H1 (cell line): ENCODE results near the gene GPR87. TPM values are rescaled to one million over a fixed set of nuclear protein-coding genes. Genes with fewer than 3 reads are reported as not detected.

Experiments
- CTCF ChIA-PET: fragments of 300-600 bp; sonication (Branson Sonifier 250); formaldehyde crosslinking; loops from one replicate; lab custom pipeline; 2021; ENCODE audit not compliant: partially characterized antibody; lab: Charles Lee
- POLR2A ChIA-PET: fragments of 300-600 bp; sonication (Branson Sonifier 250); formaldehyde crosslinking; loops from one replicate; lab custom pipeline; 2021; ENCODE audit warnings: inconsistent platforms; ENCODE audit not compliant: partially characterized antibody; lab: Charles Lee
- DNase-seq, 2 experiments: peaks; one replicate each; pipeline versions ENCODE4 v3.0.0 to v3.0.0-alpha.2; 2010 to 2022; ENCODE audit warnings: low spot score in 2 of 2, low read depth in 1 of 2, mixed read lengths in 1 of 2
- FAIRE-seq: peaks from 2 replicates; lab custom pipeline; 2011; peaks lifted over from hg19 to GRCh38; lab: Jason Lieb, UNC
- H2AFZ ChIP-seq: 2 replicates; pipeline ENCODE4 v1.8.1; 2012; ENCODE audit warnings: low read length, inconsistent platforms
- H2AK5ac ChIP-seq: 2 replicates; pipeline ENCODE4 v1.6.1; 2013; ENCODE audit warnings: low read depth, low read length
- H2BK120ac ChIP-seq: replicated peaks from 2 replicates; pipeline ENCODE3; 2013; ENCODE audit warnings: low read depth, low read length, inconsistent platforms
- H2BK12ac ChIP-seq: 2 replicates; pipeline ENCODE4 v1.6.1; 2013; ENCODE audit warnings: low read depth, low read length
- H2BK15ac ChIP-seq: 2 replicates; pipeline ENCODE4 v1.6.1; 2013; ENCODE audit warnings: low read length
- H2BK20ac ChIP-seq: 2 replicates; pipeline ENCODE4 v1.6.1; 2013; ENCODE audit warnings: low read length
- H2BK5ac ChIP-seq: 2 replicates; pipeline ENCODE4 v1.6.1; 2013; ENCODE audit warnings: low read depth, low read length
- H3K14ac ChIP-seq: 2 replicates; pipeline ENCODE4 v1.6.1; 2013; ENCODE audit warnings: inconsistent platforms; ENCODE audit not compliant: insufficient read length
- H3K18ac ChIP-seq: 2 replicates; pipeline ENCODE4 v1.6.1; 2013; ENCODE audit warnings: low read length; ENCODE audit errors: extremely low read depth
- H3K23ac ChIP-seq: 2 replicates; pipeline ENCODE4 v1.6.1; 2013; ENCODE audit warnings: inconsistent platforms; ENCODE audit not compliant: insufficient read length
- H3K23me2 ChIP-seq: 2 replicates; pipeline ENCODE4 v1.6.1; 2013; ENCODE audit warnings: low read depth, low read length
- H3K27ac ChIP-seq: 2 replicates; pipeline ENCODE4 v1.6.1; 2011; ENCODE audit warnings: low read depth, low read length, inconsistent platforms
- H3K27me3 ChIP-seq, 4 experiments: replicated peaks in 1 of 4; 1 replicate in 1 of 4; 2 replicates in 3 of 4; pipeline versions ENCODE4 v1.6.1 to v1.8.1; 2011 to 2013; ENCODE audit warnings: low read length in 3 of 4, mild to moderate bottlenecking in 3 of 4, inconsistent platforms in 2 of 4, mixed read lengths in 2 of 4, moderate library complexity in 1 of 4; ENCODE audit not compliant: control insufficient read depth in 3 of 4, insufficient read depth in 3 of 4; ENCODE audit errors: extremely low read depth in 1 of 4
- H3K36me3 ChIP-seq, 4 experiments: 2 replicates each; pipeline versions ENCODE4 v1.6.1 to v1.8.1; 2011 to 2013; ENCODE audit warnings: mild to moderate bottlenecking in 4 of 4, low read length in 3 of 4, moderate library complexity in 2 of 4, control low read depth in 1 of 4, inconsistent platforms in 1 of 4; ENCODE audit not compliant: insufficient read depth in 4 of 4, control insufficient read depth in 2 of 4
- H3K4ac ChIP-seq: replicated peaks from 2 replicates; pipeline ENCODE3; 2013; ENCODE audit warnings: low read length, low read depth, mixed read lengths, inconsistent platforms; ENCODE audit not compliant: insufficient read length
- H3K4me1 ChIP-seq, 4 experiments: replicated peaks in 1 of 4; 1 replicate in 1 of 4; 2 replicates in 3 of 4; pipeline versions ENCODE4 v1.6.1 to v1.8.1; 2011 to 2013; ENCODE audit warnings: low read length in 3 of 4, inconsistent platforms in 2 of 4, mixed read lengths in 1 of 4; ENCODE audit not compliant: insufficient read depth in 4 of 4, control insufficient read depth in 3 of 4
- H3K4me2 ChIP-seq, 2 experiments: 2 replicates each; pipeline versions ENCODE4 v1.6.1 to v1.8.1; 2011 to 2013; ENCODE audit warnings: low read depth in 2 of 2, low read length in 2 of 2, control low read depth in 1 of 2, inconsistent platforms in 1 of 2, mild to moderate bottlenecking in 1 of 2; ENCODE audit not compliant: insufficient read depth in 1 of 2
- H3K4me3 ChIP-seq, 4 experiments: fragments of 200-600, 300-600 bp in 1 of 4; sonication (generic), shearing (Covaris generic), sonication (Bioruptor Twin) in 1 of 4; 2 replicates each; pipeline versions ENCODE4 v1.5.1 to v1.8.1; 2011 to 2016; ENCODE audit warnings: low read length in 4 of 4, low read depth in 3 of 4, control low read depth in 2 of 4, inconsistent platforms in 2 of 4, mild to moderate bottlenecking in 2 of 4, mixed read lengths in 1 of 4, moderate library complexity in 1 of 4; ENCODE audit not compliant: insufficient read depth in 2 of 4; ENCODE audit errors: extremely low read depth in 1 of 4
- H3K56ac ChIP-seq: replicated peaks from 2 replicates; pipeline ENCODE3; 2013; ENCODE audit warnings: low read depth, mild to moderate bottlenecking, mixed read lengths, low read length, inconsistent platforms; ENCODE audit not compliant: insufficient read length
- H3K79me1 ChIP-seq: 2 replicates; pipeline ENCODE4 v1.6.1; 2013; ENCODE audit warnings: low read depth, low read length, control low read depth
- H3K79me2 ChIP-seq, 2 experiments: 2 replicates each; pipeline versions ENCODE4 v1.6.1 to v1.8.1; 2012 to 2013; ENCODE audit warnings: low read length in 2 of 2, mild to moderate bottlenecking in 2 of 2, inconsistent platforms in 1 of 2; ENCODE audit not compliant: insufficient read depth in 2 of 2, control insufficient read depth in 1 of 2
- H3K9ac ChIP-seq, 4 experiments: replicated peaks in 1 of 4; 1 replicate in 1 of 4; 2 replicates in 3 of 4; pipeline versions ENCODE4 v1.6.1 to v1.8.1; 2011 to 2013; ENCODE audit warnings: low read depth in 3 of 4, low read length in 3 of 4, control low read depth in 2 of 4, mild to moderate bottlenecking in 2 of 4, moderate library complexity in 2 of 4, inconsistent platforms in 1 of 4; ENCODE audit errors: extremely low read depth in 1 of 4
- H3K9me3 ChIP-seq, 2 experiments: 2 replicates each; pipeline versions ENCODE4 v1.6.1 to v1.8.1; 2012 to 2013; ENCODE audit warnings: mild to moderate bottlenecking in 2 of 2, moderate library complexity in 2 of 2, control low read depth in 1 of 2, inconsistent platforms in 1 of 2, low read depth in 1 of 2, low read length in 1 of 2, mixed read lengths in 1 of 2; ENCODE audit not compliant: insufficient read depth in 2 of 2
- H4K20me1 ChIP-seq, 2 experiments: replicated peaks in 1 of 2; 2 replicates each; pipeline versions ENCODE3 to v1.8.1; 2011 to 2013; ENCODE audit warnings: inconsistent platforms in 2 of 2, low read length in 2 of 2, mild to moderate bottlenecking in 1 of 2; ENCODE audit not compliant: insufficient read depth in 2 of 2, control insufficient read depth in 1 of 2
- H4K5ac ChIP-seq: 2 replicates; pipeline ENCODE4 v1.6.1; 2013; ENCODE audit warnings: low read length, low read depth, mixed read lengths, inconsistent platforms; ENCODE audit not compliant: insufficient read length
- H4K8ac ChIP-seq: 2 replicates; pipeline ENCODE4 v1.8.0; 2013; ENCODE audit warnings: mild to moderate bottlenecking, moderate library complexity, low read length, inconsistent platforms; ENCODE audit not compliant: insufficient read depth; ENCODE audit errors: extremely low read depth
- H4K91ac ChIP-seq: replicated peaks from 2 replicates; pipeline ENCODE3; 2013; ENCODE audit warnings: low read length, mixed read lengths, inconsistent platforms; ENCODE audit not compliant: insufficient read length
- EGR1 ChIP-seq: IDR thresholded peaks from 2 replicates; pipeline ENCODE4 v1.6.1; 2011; ENCODE audit warnings: low read depth, low read length, borderline replicate concordance
- EP300 ChIP-seq, 2 experiments: IDR thresholded peaks; 1 replicate in 1 of 2; 2 replicates in 1 of 2; pipeline ENCODE4 v1.6.1; 2011 to 2012; ENCODE audit warnings: low read depth in 2 of 2, low read length in 2 of 2, mild to moderate bottlenecking in 2 of 2, borderline replicate concordance in 1 of 2, inconsistent platforms in 1 of 2, moderate library complexity in 1 of 2
- FOSL1 ChIP-seq: IDR thresholded peaks from 2 replicates; pipeline ENCODE4 v1.6.1; 2011; ENCODE audit warnings: mild to moderate bottlenecking, low read depth, low read length, moderate library complexity; ENCODE audit not compliant: insufficient read depth
- KDM5A ChIP-seq: fragments of 200-600 bp; IDR thresholded peaks from 2 replicates; pipeline ENCODE4 v1.7.1; 2012; ENCODE audit warnings: mild to moderate bottlenecking, low read length, inconsistent platforms, mixed read lengths
- POU5F1 ChIP-seq: IDR thresholded peaks from 2 replicates; pipeline ENCODE4 v1.6.1; 2011; ENCODE audit warnings: low read depth, mild to moderate bottlenecking, low read length, moderate library complexity
- RNF2 ChIP-seq: fragments of 200-900, 300-1000 bp; sonication (generic); IDR thresholded peaks from 2 replicates; pipeline ENCODE4 v1.7.1; 2016; ENCODE audit warnings: borderline replicate concordance, low read depth, mild to moderate bottlenecking, antibody characterized with exemption, low read length; ENCODE audit not compliant: poor library complexity, severe bottlenecking; ENCODE audit errors: missing control alignments
- SIN3A ChIP-seq, 2 experiments: IDR thresholded peaks in 1 of 2; conservative IDR thresholded peaks in 1 of 2; 2 replicates each; pipeline ENCODE4 v1.6.1; 2011 to 2012; ENCODE audit warnings: low read length in 2 of 2, improper control_type of control experiment in 1 of 2, low read depth in 1 of 2, mild to moderate bottlenecking in 1 of 2
- SIRT6 ChIP-seq: IDR thresholded peaks from one replicate; pipeline ENCODE4 v1.7.1; 2012; ENCODE audit warnings: low read length, inconsistent platforms
- SP2 ChIP-seq: IDR thresholded peaks from 2 replicates; pipeline ENCODE4 v1.6.1; 2012; ENCODE audit warnings: mild to moderate bottlenecking, low read length, inconsistent platforms
- SRF ChIP-seq: IDR thresholded peaks from 2 replicates; pipeline ENCODE4 v1.6.1; 2011; ENCODE audit warnings: mild to moderate bottlenecking, low read depth, low read length, moderate library complexity
- TCF12 ChIP-seq: IDR thresholded peaks from 2 replicates; pipeline ENCODE4 v1.6.1; 2011; ENCODE audit warnings: low read depth, mild to moderate bottlenecking, low read length
- WGBS, 2 experiments: shearing (Covaris generic) in 1 of 2; methylation state at CpG; one replicate each; pipeline versions ENCODE4 v1.1.6 to v1.1.7; 2013 to 2015; ENCODE audit warnings: low lambda C conversion rate in 2 of 2, mixed read lengths in 2 of 2, inconsistent platforms in 1 of 2, low coverage in 1 of 2, missing lambda C conversion rate in 1 of 2; ENCODE audit not compliant: insufficient replicate concordance in 2 of 2, insufficient coverage in 1 of 2, insufficient read length in 1 of 2; ENCODE audit errors: extremely low coverage in 1 of 2, missing lambda C conversion rate in 1 of 2; 5-methylcytosine and 5-hydroxymethylcytosine counted together
- polyA plus RNA-seq, 7 experiments: library from polyadenylated mRNA; depleted of rRNA in 3 of 7; stranded (reverse) in 5 of 7; unstranded in 2 of 7; fragments of >200 nt in 5 of 7; fragments of 200-250 nt in 2 of 7; gene quantifications; 1 replicate in 5 of 7; 2 replicates in 1 of 7; 4 replicates in 1 of 7; pipeline versions ENCODE4 v1.2.1 to v1.2.3, GENCODE V29; 2011 to 2013; ENCODE audit warnings: missing spikeins in 2 of 7, mixed read lengths in 2 of 7
- total RNA-seq: library from RNA; stranded (reverse); fragmentation: NEBNext Ultra II Directional; extraction: Animal tissue kit (Norgen Biotek cat#: 25700); gene quantifications from 2 replicates; pipeline ENCODE4 v1.2.1, GENCODE V29; 2021
- TF ChIP-seq, protein P1 (sequence below): IDR thresholded peaks from 2 replicates; pipeline ENCODE4 v1.6.1; 2012; ENCODE audit warnings: low read length, inconsistent platforms

The GPR87 gene
- total and polyA plus RNA-seq, 2 of the 8 experiments (the other 6 are each of a cell fraction or from before 2014, with no cell fraction given): 0.05 TPM; not detected in 1

DNA sequence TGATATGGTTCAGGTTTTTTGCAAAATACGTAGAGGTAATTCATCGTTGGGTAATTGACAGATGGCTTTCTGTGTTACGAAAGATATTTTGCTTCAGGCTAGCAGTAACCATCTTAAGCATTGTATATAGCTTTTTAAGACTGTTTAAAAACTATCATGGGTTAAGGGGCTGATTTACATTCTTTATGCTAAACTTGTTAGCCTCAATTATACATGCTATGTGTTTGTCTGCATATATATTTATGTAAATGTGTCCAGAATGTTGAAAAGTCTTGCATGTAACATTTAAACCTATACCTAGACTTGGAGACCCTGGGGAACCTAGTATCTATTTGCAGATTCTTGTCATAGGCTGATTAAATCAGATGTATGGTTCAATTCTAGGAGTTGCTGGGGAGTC lies 27.2 kb downstream of the GPR87 start:
- Histone ChIP-seq H3K4ac (no peak overlapping the region), H3K79me2 (no peaks in the 10 kb centered on the region), H3K4me2 (no peak overlapping the region), H3K27me3 (no peaks in the 10 kb centered on the region), H2AK5ac (no peak overlapping the region), H3K79me1 (no peaks in the 10 kb centered on the region), H4K5ac (no peak overlapping the region), H4K8ac (no peak overlapping the region), H2BK12ac (no peak overlapping the region), H2BK5ac (no peak overlapping the region), H2BK20ac (no peak overlapping the region), H3K9ac (no peak overlapping the region), H3K56ac (no peak overlapping the region), H2BK120ac (no peak overlapping the region), H3K4me1 (no peaks in the 10 kb centered on the region; a peak in 1 of 7 replicates), H4K20me1 (no peaks in the 10 kb centered on the region), H3K23me2 (no peaks in the 10 kb centered on the region), H3K14ac (no peak overlapping the region), H2AFZ (no peak overlapping the region), H3K4me3 (no peak overlapping the region), H3K23ac (no peak overlapping the region), H3K18ac (no peak overlapping the region), H3K27ac (no peak overlapping the region), H4K91ac (no peak overlapping the region), H2BK15ac (no peak overlapping the region), H3K9me3 (no peaks in the 10 kb centered on the region), H3K36me3 (no peaks in the 10 kb centered on the region)
- FAIRE-seq (no peak), DNase-seq (no peak)
- ChIA-PET CTCF (interaction anchor here (1.0 to 6.5 kb wide), 4 partner anchors 10 to 90 kb away, joined by 3 to 60 read pairs (median 4); no protein-coding TSS in a partner anchor), POLR2A (no interaction called here)
- 67% methylated on average over 3 of the region's 3 CpGs; no CpG with 5 or more reads in 1 of the 2 experiments for WGBS, 2 experiments
- TF ChIP-seq TCF12 (no peak), RNF2 (no peak), SP2 (no peak), POU5F1 (no peak), FOSL1 (no peak), SIRT6 (no peak), EP300 (IDR thresholded peaks at IDR 0.05; ENCODE audit: borderline replicate concordance in 1 of 2, low read depth in 2 of 2, low read length in 2 of 2) (no peak), KDM5A (no peak), EGR1 (no peak), SIN3A (conservative IDR thresholded peaks at IDR 0.05 in 1 of 2, IDR thresholded peaks at IDR 0.05 in 1 of 2; ENCODE audit: low read depth in 1 of 2, low read length in 2 of 2) (no peak), SRF (no peak)
- TF ChIP-seq, protein P1, sequence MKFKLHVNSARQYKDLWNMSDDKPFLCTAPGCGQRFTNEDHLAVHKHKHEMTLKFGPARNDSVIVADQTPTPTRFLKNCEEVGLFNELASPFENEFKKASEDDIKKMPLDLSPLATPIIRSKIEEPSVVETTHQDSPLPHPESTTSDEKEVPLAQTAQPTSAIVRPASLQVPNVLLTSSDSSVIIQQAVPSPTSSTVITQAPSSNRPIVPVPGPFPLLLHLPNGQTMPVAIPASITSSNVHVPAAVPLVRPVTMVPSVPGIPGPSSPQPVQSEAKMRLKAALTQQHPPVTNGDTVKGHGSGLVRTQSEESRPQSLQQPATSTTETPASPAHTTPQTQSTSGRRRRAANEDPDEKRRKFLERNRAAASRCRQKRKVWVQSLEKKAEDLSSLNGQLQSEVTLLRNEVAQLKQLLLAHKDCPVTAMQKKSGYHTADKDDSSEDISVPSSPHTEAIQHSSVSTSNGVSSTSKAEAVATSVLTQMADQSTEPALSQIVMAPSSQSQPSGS: no peak
